Testis (tissue), 2 donors: ENCODE results near the gene TMEM273.

ENCODE experiments used
- CTCF ChIP-seq, 3 experiments: fragments of 450-650 bp in 2 of 3; fragments of 200-600 bp in 1 of 3; sonication (generic) in 1 of 3; IDR thresholded peaks; one replicate each; pipeline ENCODE4 v1.5.1; 2016 to 2019; ENCODE audit warnings: antibody characterized with exemption in 3 of 3, mild to moderate bottlenecking in 2 of 3, moderate library complexity in 1 of 3
- POLR2A ChIP-seq: fragments of 450-650 bp; IDR thresholded peaks from one replicate; pipeline ENCODE4 v1.6.1; 2017; ENCODE audit warnings: antibody characterized with exemption, mild to moderate bottlenecking, moderate library complexity

DNA sequence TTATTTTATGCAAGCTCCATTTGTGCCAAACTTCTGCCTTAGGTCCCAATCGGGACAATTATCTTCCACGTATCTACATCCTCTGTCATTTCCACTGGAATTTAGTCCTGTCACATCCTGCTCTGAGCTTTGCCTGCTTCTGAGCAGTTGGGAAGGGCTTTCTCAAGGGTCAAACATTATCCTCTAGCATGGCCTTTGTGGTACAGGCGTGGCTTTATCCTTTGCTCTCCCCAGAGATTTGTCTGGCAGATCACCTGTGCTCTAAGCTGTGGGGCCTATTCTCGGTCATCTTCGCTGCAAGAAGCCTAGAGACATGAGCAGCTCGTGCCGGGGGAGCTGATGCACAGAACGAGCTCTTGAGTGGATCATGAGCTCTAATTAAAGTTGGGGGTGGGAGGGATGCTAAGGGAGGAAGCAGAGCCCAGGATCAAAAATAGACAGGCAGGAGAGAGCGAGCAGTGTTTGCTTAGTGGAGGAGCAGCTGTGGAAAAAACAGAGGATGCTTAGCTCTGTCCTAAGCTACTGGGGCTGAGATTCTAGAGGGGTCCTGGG lies 19.8 kb upstream of the TMEM273 start:
- TF ChIP-seq CTCF (IDR thresholded peaks at IDR 0.05): no peak
- TF ChIP-seq POLR2A: no peak
